CMK (cell line): ENCODE results near the gene PTGES3.
"Not testable (repeated sequence)": the region's sequence is repeated elsewhere in the genome, so short reads cannot be mapped to it uniquely, and the experiment has no call there.

Experiments used
- DNase-seq: peaks from one replicate; pipeline ENCODE4 v3.0.0-alpha.2; 2010; ENCODE audit warnings: low read depth

Gene PTGES3

GRCh38 chr12:56657416-56658379 is 30.4 kb downstream of the PTGES3 start:
- DNase-seq, result no peak

- DNase-seq, result not testable (repeated sequence)
Observed at GRCh38 chr12:56653781-56654180, 34.3 kb downstream of the PTGES3 start.

- DNase-seq, result not testable (repeated sequence)
Observed at GRCh38 chr12:56648023-56648422, 40.1 kb downstream of the PTGES3 start.

GRCh38 chr12:56645717-56646446 is 42.2 kb downstream of the PTGES3 start, which contains the start of gene ATP5F1B:
Gene ATP5F1B, minus strand, starts transcription at chr12:56645984. Its CDS starts 21 bp downstream, at chr12:56645963.
- DNase-seq, result peak; percentile 91

- no peak for DNase-seq
Observed at GRCh38 chr12:56645201-56645716, 42.8 kb downstream of the PTGES3 start.

- no peak for DNase-seq
Observed at GRCh38 chr12:56644654-56645053, 43.4 kb downstream of the PTGES3 start.

GRCh38 chr12:56641219-56641618 is 46.9 kb downstream of the PTGES3 start:
- no peak for DNase-seq

- no peak for DNase-seq
Observed at GRCh38 chr12:56637621-56638020, 50.5 kb downstream of the PTGES3 start.

GRCh38 chr12:56636675-56637540 is 51.2 kb downstream of the PTGES3 start:
- peak; percentile 94 for DNase-seq

GRCh38 chr12:56635806-56636674 is 52.0 kb downstream of the PTGES3 start:
- DNase-seq, result no peak

GRCh38 chr12:56634837-56635791 is 53.0 kb downstream of the PTGES3 start:
- DNase-seq, result peak; percentile 73

GRCh38 chr12:56634242-56634836 is 53.7 kb downstream of the PTGES3 start:
- DNase-seq, result no peak

- DNase-seq, result no peak
Observed at GRCh38 chr12:56633468-56634241, 54.4 kb downstream of the PTGES3 start.

- DNase-seq, result no peak
Observed at GRCh38 chr12:56632701-56633467, 55.2 kb downstream of the PTGES3 start.

GRCh38 chr12:56631790-56632700 is 56.0 kb downstream of the PTGES3 start:
- no peak for DNase-seq

- no peak for DNase-seq
Observed at GRCh38 chr12:56630180-56630632, 57.9 kb downstream of the PTGES3 start, which contains the start of gene BAZ2A. Gene BAZ2A, minus strand, starts transcription at chr12:56630326. Its CDS starts 12,796 bp downstream, at chr12:56617530.
